UCSD-AML1 (cell line): ENCODE results near the gene CDIP1.
"Not testable (repeated sequence)": the region's sequence is repeated elsewhere in the genome, so short reads cannot be mapped to it uniquely, and the experiment has no call there.

Source experiments
- DNase-seq: peaks from one replicate; lab custom pipeline; 2025; ENCODE audit not compliant: unreplicated experiment; lab: John Stamatoyannopoulos, UW

CDIP1 gene

DNA sequence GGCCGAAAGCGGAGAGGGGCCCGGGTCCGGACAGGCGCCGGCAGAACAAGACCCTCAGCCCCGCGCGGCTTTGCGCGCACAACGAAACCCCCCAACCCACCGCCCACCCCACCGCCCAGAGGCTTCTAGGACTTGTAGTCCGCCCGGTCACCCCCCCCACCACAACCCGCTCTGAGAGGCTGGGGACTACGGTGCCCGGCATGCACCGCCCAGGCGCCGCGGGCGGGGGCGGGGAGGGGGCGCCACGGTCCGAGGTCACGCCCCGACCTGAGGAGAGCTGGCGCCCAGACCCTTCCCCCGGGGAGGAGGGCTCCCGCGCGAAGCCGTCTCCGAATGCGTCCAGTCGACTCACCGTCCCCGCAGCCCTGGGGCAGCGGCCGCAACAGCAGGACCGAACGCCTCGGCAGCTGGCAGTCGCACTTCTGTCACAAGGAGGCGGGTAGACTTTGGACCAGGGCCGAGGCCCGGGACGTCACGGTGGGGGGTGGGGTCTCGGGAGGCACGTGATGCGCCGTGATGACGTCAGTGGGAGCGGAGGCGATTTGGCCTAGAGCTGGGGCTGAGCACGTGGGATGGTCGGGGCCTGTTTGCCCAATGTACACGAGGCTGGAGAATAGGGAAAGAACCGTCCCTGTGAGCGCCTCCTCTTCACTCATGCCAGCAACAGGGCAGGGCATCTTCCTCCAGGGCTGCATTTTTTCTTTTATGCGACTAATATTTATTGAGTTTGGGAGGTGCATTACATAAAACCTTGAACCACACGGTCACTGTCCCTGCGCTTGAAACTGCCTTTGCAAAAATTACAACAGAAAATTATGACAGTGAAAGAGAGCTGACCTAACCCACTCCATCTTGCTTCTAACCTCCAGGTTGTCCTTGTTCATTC, at the start of gene CDIP1:
TSS of gene CDIP1 (minus strand) at position 424 of the 886 bp plus-strand sequence. CDS start 24,643 bp downstream, outside the sequence.
- DNase-seq: peak; percentile 88

DNA sequence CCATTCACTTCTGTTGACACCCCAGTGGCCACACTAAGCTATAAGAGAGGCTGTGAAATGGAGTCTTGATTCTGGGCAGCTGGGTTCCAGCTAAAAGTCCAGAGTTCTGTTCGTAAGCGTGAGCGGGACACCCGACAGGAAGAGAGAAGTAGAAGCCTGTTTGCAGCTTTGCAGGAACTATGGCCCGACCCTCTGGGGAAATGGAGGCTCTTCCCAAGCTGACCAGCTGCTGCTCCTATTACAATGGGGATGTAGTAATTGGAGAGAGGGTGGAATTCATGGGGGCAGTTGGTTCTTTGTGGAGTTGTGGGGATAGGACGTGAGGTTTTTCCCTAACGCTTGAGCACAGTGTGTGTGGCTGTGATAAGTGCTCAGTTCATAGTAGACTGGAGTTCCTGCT, 47.7 kb upstream of the CDIP1 start:
- no peak for DNase-seq

DNA sequence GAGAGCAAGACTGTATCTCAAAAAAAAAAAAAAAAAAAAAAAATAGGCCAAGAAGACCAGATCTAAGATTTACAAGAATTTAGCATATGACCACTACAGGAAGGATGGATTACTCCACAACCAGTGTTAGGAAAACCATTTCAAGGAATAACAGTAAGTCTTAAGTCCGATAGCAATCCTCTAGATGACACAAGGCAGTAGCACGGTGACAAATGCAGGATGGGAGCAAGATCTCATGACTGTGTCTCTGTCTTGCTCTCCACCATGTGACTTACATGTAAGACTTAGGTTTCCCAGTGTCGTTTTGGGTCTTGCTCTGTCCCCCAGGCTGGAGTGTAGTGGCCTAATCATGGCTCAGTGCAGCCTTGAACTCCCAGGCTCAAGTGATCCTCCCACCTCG, 45.3 kb upstream of the CDIP1 start:
- DNase-seq: no peak

DNA sequence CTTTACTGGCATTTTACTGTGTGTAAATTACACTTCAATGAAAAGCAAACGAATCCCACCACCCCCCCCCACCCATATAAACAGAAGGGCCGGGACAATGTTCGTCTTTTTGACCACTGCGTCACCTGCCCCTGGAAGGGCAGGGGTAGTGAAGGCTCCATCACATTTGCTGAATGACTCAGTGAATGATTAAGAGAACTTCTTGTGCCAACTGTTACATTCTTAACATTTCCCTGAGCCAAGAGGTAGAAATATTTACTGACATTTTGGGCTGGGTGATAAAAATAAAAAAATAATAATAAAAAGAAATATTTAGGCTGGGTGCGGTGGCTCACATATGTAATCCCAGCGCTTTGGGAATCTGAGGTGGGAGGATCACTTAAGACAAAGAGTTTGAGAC, 41.7 kb upstream of the CDIP1 start:
- DNase-seq: no peak

DNA sequence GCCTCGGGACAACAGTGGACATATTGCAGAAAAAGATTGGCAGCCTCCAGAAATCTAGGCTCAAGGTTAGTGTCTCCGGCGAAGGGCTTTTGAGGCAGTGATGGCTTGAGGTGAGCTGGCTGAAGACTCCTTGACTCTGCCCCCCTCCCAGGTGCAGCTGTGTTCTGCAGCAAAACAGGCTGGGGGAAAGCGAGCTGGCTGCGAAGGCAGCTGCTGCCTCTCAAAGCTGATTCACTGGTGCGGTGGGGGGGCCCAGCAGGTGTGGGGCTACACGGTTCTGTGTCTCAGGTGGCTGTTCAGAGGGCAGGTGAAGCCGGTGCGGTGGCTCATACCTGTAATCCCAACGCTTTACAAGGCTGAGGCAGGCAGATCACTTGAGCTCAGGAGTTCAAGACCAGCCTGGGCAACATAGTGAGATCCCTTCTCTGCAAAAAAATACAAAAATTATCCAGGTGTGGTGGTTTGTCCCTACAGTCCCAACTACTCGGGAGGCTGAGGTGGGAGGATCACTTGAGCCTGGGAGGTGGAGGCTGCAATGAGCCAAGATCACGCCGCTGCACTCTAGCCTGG, 40.5 kb upstream of the CDIP1 start:
- no peak for DNase-seq

DNA sequence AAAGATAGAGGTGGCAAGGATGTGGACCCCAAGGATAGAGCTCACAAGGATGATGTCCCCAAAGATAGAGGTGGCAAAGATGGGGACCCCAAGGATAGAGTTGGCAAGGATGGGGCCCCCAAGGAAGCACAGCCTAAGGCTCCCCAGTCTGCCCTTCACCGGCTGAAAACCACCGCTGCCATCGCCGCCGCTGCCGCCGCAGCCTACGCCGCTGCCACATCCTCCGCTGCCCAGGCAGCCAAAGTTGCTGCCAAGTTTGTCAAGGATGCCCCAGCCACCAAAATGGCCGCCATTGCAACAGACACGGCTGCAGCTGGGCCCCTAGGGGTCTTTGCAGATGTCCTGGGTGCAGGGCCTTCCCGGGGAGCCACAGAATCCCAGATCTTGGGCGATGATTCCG, 37.4 kb upstream of the CDIP1 start:
- DNase-seq: no peak

DNA sequence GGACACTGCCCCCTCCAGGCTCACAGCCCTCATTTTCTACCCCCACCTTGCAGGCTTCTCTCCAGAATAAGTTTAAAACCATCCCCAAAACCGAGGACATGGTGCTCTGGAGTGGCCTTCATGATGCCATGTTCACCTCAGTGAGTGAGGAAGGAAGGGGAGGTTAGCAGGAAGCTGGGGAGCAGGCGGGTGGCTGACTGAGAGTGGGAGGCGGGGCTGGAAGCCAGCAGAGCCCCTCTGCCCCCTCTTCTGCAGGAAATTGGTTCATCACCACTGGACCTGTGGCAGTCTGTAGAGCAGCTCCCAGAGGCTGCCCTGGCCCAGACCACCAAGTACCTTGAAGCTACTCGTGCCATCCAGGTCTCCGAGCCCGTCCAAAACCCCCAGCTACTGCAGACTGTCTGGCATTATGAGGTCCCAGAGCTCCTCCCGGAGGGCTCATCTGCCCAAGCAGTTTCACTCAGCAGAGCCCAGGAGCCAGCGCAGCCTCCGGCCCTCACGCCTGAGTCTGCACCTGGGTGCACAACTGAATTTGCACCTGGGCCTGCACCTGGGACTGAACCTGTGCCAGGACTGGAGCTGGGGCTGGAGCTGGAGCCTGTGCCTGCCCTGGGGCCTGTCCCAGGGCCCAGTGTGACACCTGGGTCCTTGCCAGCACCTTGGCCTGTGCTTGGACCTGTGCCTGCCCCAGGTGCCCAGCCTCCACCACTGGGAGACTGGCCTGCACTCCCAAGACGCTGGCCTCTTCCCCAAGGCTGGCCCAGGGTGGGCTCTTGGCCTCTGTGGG, 36.5 kb upstream of the CDIP1 start:
- DNase-seq: peak; percentile 71

DNA sequence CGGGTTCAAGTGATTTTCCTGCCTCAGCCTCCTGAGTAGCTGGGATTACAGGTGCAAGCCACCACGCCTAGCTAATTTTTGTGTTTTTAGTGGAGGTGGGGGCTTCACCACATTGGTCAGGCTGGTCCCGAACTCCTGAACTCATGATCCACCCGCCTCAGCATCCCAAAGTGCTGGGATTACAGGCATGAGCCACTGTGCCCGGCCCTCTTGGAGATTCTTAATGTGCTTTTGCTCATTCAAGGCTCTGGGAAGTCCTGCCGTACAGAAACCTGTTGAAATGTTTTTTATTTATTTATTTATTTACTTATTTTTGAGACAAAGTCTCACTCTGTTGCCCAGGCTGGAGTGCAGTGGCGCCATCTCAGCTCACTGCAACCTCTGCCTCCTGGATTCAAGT, 35.4 kb upstream of the CDIP1 start:
- DNase-seq: not testable (repeated sequence)

DNA sequence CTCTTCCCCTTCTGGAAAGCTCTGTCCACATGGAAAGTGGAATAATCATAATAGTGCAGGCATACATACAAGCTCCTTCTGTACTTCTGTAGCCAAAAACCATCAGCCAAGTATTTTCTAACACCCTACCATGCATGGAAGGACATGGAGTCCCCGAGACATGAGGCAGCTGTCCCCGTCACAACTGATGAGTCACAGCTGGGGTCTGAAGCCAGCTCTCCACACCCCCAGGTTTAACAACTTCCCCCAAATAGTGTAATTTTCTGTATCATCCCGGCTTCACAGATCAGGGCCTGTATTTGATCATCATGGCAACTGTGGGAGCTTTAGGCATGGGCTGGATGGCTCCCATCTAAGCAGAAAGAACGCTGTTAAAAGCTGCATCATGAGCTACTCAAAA, 34.1 kb upstream of the CDIP1 start:
- DNase-seq: no peak

DNA sequence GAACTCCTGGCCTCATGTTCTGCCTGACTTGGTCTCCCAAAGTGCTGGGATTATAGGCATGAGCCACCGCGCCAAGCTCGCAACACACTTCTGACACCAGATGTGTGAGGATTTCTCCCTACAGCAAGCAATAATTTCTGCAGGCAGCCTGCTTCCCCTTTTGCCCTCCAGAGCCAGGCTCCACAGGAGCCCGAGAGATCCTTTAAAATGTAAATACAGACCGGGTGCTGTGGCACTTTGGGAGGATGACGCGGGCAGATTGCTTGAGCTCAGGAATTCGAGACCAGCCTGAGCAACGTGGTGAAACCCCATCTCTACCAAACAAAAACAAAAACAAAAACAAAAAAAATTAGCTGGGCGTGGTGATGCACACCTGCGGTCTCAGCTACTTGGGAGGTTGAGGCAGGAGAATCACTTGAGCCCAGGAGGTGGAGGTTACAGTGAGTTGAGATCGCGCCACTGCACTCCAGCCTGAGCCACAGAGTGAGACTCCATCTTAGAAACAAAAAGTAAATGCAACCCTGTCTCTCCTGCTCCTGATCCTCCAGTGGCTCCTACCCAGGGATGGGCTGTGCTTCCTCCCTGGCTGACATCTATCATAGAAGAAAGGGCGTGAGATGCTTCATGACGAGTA, 32.2 kb upstream of the CDIP1 start:
- no peak for DNase-seq

DNA sequence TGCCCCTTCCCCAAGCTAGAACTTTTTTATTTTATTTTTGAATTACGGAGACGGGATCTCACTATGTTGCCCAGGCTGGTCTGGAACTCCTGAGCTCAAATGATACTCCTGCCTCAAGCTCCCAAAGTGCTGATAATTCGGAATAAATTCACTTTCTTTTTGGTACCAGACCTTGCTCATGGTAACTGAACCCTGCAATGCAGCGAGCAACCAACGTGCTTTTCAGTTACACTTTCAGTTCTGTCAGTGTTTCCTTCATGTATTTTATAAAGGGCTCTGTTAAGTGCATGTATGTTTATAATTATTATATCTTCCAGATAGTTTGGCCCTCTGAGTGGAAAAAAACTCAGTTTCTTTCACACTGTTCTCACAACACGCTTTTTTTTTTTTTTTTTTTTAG, 31.5 kb upstream of the CDIP1 start:
- no peak for DNase-seq

DNA sequence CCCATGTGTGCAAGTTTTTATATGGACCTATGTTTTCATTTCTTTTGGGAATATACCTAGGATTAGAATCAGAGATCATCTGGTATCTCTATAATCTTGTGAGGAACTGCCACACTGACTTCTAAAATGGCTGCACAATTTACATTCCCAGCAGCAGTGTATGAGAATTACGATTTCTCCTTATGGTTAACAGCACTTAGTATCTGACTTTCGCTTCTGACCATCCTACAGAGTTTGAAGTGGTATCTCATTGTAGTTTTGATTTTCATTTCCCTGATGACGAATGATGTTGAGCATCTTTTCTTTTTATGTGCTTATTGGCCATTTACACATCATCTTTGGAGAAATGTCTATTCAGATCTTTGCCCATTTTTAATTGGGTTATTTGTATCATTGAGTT, 27.6 kb upstream of the CDIP1 start:
- no peak for DNase-seq

DNA sequence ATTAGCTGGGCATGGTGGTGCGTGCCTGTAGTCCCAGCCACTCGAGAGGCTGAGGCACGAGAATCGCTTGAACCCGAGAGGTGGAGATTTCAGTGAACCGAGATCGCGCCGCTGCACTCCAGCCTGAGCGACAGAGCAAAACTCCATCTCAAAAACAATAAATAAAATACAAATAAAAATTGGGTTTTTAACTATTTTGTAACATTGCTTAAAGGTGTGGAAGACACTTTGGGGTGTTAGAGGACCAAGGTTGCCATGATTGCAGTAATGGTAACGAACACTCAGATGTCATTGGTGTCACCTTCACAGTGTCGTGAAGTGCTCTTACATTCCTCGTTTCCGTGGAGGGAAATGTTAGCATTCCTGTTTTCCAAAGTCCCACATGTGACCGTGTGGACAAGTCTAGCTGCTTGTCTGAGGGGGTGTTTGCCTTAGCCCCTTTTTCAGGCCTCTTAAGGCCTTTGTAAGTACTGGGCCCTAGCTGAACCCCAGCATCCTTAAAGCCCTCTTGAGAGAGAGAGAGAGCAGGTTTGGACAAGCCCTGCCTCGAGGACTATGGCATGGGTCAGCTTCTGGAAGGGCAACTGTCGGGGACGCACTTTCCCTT, 26.2 kb upstream of the CDIP1 start:
- no peak for DNase-seq

DNA sequence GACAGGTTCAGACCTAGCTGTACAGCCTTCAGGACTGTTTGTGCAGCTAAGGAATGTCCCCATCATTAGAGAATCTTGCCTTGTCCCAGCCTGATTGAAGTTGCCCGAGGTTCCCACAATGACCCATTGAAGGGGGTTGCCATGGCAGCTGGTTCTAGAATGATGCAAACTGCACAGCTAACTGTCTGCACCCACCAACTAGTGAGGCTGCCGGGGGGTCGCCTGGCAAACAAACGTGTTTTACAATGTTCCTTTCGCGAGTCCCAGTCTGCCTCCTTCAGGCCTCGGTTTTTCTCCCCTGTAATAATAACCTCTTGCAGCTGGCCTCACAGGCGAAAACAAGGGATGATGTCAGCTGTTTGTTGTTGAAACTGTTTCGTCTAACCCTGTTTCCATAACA, 23.0 kb upstream of the CDIP1 start:
- DNase-seq: no peak

DNA sequence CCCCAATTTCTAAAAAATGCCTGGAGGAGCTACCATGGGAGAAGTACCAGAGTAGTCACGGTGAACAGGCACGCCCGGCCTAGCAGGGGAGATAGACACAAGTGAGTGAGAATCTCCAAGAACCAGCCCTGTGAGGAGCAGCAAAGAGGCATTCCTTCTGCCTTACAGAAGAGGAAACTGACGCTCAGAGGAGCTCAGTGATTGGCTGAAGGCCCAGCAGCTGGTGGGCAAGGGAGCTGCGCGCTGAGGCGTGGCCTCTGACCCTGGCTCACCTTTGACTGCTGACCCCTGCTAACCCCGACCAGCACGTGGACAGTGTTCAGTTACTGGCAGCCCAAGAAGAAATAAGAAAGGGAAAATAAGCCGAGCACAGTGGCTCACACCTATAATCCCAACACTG, 19.4 kb upstream of the CDIP1 start:
- DNase-seq: no peak

DNA sequence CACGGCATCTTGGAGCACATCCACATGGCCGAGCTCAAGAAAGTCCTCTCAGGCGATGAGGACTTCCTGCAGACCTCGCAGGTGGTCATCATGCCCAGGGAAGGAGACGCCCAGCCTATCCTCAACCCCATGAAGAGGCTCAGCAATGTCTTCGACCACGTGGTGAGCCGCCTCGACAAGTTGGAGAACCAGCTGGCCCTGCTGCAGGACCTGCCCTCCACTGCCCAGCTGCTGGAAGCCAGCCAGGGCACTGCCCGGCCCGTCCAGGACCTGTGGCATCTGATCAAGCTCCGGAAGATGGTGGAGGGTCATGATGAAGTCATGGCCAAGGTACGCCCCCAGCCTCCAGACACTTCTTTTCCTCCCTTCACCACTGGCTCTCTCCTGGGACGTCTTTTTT, 18.0 kb upstream of the CDIP1 start:
- no peak for DNase-seq

DNA sequence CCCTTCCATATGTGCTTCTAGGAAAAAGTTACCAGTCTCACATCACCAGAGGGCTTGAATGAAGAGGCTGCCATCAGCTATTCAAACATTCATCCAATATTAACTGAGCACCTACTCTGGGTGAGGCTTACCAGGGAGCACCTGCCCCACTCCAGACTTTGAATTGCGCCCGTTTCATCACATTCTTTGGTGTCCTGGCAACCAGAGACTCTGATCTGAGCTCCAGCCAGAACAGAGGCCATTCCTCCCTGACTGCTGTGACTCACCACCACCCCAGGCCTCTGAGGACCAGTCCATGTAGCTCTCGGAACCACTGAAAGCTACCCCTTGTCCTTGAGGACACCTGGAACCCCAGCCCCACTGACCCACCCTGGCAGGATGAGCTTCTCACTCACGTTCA, 17.5 kb upstream of the CDIP1 start, which contains the start of gene C16orf96:
TSS of gene C16orf96 (plus strand) at position 229 of the 400 bp plus-strand sequence. CDS start at position 379, 150 bp downstream.
- DNase-seq: no peak

DNA sequence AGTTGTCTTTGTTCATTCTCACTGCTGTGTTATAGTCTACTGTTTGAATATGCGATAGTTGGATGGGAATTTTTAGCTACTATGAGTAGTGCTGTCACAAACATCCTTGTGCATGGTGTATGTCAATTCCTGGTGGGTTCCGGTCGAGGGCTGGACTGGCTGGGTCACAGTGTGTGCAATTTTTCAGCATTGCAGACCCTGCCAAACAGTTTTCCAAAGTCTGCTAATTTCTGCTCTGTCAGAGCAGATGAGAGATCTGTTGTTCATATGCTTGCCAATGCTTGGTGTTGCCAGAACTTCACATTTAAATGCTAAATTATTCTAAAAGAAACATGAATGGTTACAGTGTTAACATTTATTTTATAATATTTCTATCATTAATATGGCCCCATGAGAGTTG, 14.0 kb upstream of the CDIP1 start:
- no peak for DNase-seq

DNA sequence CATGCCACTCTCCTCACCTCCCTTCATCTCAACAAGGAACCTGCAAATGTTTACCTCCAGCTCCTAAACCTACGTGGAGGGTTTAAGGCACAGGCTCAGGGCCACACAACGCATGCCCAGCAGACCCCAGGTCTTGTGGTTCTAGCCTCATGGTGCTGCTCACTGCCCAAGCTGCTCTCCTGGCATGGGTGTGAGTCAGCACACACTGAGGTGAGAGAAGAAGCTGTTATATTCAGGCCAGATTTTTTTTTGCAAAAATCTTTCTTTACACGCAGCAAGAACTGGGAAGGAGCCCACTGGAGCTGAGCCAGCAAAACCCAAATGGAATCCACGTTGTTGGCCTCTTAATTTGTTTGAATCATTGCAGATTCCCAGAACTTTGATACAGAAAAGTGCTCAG, 12.0 kb upstream of the CDIP1 start:
- DNase-seq: no peak

DNA sequence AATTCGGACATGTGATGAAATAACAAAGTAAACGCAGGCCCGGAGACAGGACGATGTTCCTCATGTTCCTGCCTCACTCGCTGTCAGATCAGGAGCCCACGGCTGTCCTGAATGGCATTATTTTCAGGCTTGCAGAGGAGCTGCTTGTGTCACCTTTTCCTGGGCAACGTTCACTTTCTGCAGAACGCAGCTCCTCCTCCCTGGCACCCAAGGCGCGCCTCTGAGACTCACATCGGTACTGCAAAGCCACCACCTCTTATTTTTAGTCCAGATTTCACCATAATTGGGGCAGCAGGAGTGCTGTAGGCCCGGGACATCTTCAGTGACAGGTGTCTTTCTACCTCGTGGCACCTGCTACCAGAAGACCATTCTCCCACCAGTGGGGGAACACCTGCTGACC, 9.6 kb upstream of the CDIP1 start:
- no peak for DNase-seq

DNA sequence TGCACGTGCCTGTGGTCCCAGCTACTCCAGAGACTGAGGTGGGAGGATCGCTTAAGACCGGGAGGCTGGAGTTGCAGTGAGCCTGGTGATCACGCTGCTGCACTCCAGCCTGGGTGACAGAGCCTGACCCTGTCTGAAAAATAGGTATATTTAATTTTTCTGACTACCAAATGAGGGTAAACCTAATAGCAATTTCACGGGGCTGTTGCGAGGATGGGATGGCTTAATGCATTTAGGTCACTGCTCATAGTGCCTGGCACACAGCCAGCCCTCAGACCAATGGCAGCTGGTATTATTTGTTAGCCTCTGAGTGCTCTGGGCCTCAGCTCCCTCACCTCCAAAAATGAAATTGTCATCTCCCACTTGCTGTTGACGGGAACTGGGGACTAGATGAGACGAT, 5.9 kb upstream of the CDIP1 start:
- DNase-seq: no peak
